ENCODE measurements around the gene FAM170B.

DNA sequence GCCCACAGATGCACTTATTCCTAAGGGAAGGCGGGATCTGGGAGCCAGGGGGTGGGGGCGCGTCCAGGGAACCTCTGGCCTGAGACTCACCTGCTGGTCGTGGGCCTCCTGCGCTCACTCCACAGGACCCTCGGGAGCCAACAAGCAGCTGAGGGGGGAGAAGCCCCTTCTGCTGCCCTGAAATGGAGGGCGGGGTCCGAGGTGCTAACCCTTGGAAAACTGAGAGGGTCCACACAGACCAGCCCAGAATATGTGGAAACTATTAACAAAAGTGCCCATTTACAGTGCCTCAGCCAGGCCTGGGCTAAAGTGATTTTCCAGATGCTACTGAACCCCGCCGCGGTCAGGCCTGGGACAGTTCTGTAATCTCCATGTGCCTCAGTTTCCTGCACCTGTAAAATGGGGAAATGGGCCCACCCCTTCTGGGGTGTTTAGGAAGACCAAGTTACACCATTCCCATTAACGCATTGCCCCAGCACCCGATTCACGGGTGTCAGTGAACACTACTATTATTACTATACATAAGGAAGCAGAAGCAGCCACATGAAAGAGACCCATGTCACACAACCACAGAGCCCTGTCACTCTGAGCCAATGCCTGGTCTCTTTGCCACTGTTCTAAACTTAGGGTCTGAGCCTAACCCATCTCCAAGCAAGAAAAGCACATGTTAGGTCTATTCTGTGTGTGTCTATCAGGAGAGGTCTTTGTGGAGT lies 17.9 kb downstream of the FAM170B start:
- TF ChIP-seq ZFP30 (CRISPR knock-in tag; IDR thresholded peaks at IDR 0.05) = no peak
- TF ChIP-seq, protein P1, sequence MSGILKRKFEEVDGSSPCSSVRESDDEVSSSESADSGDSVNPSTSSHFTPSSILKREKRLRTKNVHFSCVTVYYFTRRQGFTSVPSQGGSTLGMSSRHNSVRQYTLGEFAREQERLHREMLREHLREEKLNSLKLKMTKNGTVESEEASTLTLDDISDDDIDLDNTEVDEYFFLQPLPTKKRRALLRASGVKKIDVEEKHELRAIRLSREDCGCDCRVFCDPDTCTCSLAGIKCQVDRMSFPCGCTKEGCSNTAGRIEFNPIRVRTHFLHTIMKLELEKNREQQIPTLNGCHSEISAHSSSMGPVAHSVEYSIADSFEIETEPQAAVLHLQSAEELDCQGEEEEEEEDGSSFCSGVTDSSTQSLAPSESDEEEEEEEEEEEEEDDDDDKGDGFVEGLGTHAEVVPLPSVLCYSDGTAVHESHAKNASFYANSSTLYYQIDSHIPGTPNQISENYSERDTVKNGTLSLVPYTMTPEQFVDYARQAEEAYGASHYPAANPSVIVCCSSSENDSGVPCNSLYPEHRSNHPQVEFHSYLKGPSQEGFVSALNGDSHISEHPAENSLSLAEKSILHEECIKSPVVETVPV (CRISPR knock-in tag; IDR thresholded peaks at IDR 0.05) = no peak
- no peak for TF ChIP-seq ZNF70 (CRISPR knock-in tag; IDR thresholded peaks at IDR 0.05)
- TF ChIP-seq ARNTL (CRISPR knock-in tag; IDR thresholded peaks at IDR 0.05; ENCODE audit: borderline replicate concordance, low read depth) = no peak
- no peak for TF ChIP-seq BACH2 (CRISPR knock-in tag; IDR thresholded peaks at IDR 0.05; ENCODE audit: borderline replicate concordance)
- TF ChIP-seq, protein P2, sequence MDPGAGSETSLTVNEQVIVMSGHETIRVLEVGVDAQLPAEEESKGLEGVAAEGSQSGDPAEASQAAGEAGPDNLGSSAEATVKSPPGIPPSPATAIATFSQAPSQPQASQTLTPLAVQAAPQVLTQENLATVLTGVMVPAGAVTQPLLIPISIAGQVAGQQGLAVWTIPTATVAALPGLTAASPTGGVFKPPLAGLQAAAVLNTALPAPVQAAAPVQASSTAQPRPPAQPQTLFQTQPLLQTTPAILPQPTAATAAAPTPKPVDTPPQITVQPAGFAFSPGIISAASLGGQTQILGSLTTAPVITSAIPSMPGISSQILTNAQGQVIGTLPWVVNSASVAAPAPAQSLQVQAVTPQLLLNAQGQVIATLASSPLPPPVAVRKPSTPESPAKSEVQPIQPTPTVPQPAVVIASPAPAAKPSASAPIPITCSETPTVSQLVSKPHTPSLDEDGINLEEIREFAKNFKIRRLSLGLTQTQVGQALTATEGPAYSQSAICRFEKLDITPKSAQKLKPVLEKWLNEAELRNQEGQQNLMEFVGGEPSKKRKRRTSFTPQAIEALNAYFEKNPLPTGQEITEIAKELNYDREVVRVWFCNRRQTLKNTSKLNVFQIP (CRISPR knock-in tag; IDR thresholded peaks at IDR 0.05; ENCODE audit: borderline replicate concordance, low read depth) = no peak
- no peak for TF ChIP-seq ZC3H10 (CRISPR knock-in tag; IDR thresholded peaks at IDR 0.05)
- TF ChIP-seq, protein P3, sequence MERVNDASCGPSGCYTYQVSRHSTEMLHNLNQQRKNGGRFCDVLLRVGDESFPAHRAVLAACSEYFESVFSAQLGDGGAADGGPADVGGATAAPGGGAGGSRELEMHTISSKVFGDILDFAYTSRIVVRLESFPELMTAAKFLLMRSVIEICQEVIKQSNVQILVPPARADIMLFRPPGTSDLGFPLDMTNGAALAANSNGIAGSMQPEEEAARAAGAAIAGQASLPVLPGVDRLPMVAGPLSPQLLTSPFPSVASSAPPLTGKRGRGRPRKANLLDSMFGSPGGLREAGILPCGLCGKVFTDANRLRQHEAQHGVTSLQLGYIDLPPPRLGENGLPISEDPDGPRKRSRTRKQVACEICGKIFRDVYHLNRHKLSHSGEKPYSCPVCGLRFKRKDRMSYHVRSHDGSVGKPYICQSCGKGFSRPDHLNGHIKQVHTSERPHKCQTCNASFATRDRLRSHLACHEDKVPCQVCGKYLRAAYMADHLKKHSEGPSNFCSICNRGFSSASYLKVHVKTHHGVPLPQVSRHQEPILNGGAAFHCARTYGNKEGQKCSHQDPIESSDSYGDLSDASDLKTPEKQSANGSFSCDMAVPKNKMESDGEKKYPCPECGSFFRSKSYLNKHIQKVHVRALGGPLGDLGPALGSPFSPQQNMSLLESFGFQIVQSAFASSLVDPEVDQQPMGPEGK (CRISPR knock-in tag; IDR thresholded peaks at IDR 0.05; ENCODE audit: borderline replicate concordance) = no peak
- no peak for TF ChIP-seq GLIS3 (CRISPR knock-in tag; IDR thresholded peaks at IDR 0.05)
- TF ChIP-seq ESRRG (CRISPR knock-in tag; IDR thresholded peaks at IDR 0.05) = no peak
- no peak for TF ChIP-seq RARB (CRISPR knock-in tag; IDR thresholded peaks at IDR 0.05)
- TF ChIP-seq SNAI2 (CRISPR knock-in tag; IDR thresholded peaks at IDR 0.05) = no peak

All from SK-N-SH treated with all-trans-retinoic acid at 6 μM for 48 hours (cell line).